ENCODE results near the gene ARHGAP20. TPM values are rescaled to one million over a fixed set of nuclear protein-coding genes. Genes with fewer than 3 reads are reported as not detected.

Gene ARHGAP20
- 0.04 and 0.09 TPM in 2 replicates for total RNA-seq (2021)
- long read RNA-seq = 0 reads

DNA sequence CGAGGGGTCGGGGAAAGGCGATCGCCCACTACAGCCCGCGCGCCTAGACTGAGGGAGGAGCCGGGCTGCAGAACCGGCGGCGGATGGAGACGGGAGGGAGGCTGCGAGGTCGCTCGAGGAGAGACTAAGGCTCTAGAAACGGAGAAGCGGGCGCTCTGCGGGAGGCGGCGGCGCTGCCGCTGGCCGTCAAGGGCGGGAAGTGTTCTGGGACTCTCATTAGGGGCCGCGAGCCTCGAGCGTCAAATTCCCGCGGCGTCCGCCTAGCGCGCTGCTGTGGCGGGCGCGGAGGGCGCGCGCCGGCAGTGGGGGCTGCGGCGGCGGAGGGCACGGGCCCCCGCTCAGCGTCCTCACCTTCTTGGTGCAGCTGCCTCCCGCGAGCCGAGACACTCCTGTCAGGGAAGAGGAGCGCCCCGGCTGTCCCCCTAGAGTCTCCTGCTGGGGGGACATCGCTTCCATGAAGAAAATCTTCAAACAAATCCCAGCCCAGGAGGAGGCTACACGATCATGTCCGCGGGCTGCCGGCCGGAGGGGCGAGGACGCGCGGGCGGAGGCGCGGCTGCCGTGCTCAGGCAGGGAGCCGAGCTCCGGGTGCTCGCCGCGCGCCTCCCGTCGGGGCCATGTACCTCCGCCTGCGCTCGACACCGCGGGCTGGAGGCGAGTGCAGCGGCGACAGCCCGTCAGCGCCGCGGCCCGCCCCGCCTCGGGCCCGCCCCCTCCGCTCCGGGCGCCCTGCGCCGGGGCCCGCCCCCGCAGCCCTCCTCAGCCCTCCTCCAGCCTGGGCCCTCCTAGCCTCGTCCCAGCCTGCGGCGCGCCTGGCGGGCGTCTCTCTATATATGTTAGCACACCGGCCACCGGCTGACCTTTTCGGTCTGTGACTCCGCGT is at the start of gene ARHGAP20:
TSS of gene ARHGAP20 (minus strand) at position 662 of the 883 bp plus-strand sequence. CDS start at position 456, 206 bp downstream.
- Histone ChIP-seq H3K23ac (ENCODE audit: insufficient read length, low read depth, low read length) (no peak within 1 kb of the TSS), H4K91ac (ENCODE audit: insufficient read length, low read depth, low read length) (no peak within 1 kb of the TSS), H3K79me1 (ENCODE audit: insufficient read depth, low read depth, low read length, poor library complexity, severe bottlenecking) (no peaks in the 10 kb centered on the region), H4K8ac (replicated peaks; ENCODE audit: insufficient read length, low read depth, low read length) (no peak within 1 kb of the TSS), H3K23me2 (ENCODE audit: insufficient read length, low read depth, low read length, poor library complexity, severe bottlenecking) (peaks cover 21% of the 10 kb centered on the region), H2BK5ac (ENCODE audit: insufficient read length, low read length) (no peak within 1 kb of the TSS), H2BK15ac (ENCODE audit: low read depth, low read length) (no peak within 1 kb of the TSS), H3K14ac (ENCODE audit: insufficient read depth, low read length) (no peak within 1 kb of the TSS; the same call in 1 of the 2 replicates), H3K4ac (ENCODE audit: low read depth, low read length) (no peak within 1 kb of the TSS), H2BK20ac (ENCODE audit: low read depth, low read length, poor library complexity, severe bottlenecking) (no peak within 1 kb of the TSS), H3K56ac (ENCODE audit: insufficient read length, low read depth, low read length) (no peak within 1 kb of the TSS), H2AFZ (ENCODE audit: low read length) (no peak within 1 kb of the TSS), H3K27me3 (ENCODE audit: insufficient read depth, low read length) (peaks cover 30% of the 10 kb centered on the region; the same call in 1 of the 2 replicates), H4K20me1 (ENCODE audit: control insufficient read depth, insufficient read depth, insufficient read length) (no peaks in the 10 kb centered on the region), H3K9ac (ENCODE audit: extremely low read depth, insufficient read length, low read length) (no peak within 1 kb of the TSS), H3K18ac (ENCODE audit: insufficient read length, low read depth, low read length) (no peak within 1 kb of the TSS), H3K4me1 (ENCODE audit: insufficient read depth, low read length) (no peaks in the 10 kb centered on the region), H2AK5ac (ENCODE audit: insufficient read length, low read length) (no peak within 1 kb of the TSS), H2BK12ac (ENCODE audit: insufficient read length, low read depth, low read length) (no peak within 1 kb of the TSS), H4K5ac (ENCODE audit: insufficient read length, low read depth, low read length) (no peak within 1 kb of the TSS), H3K9me3 (ENCODE audit: control insufficient read depth, low read depth, low read length) (no peaks in the 10 kb centered on the region), H3K4me2 (ENCODE audit: insufficient read depth, insufficient read length, low read length) (peak within 1 kb of the TSS; percentile 87), H3T11ph (ENCODE audit: low read length) (no peak within 1 kb of the TSS), H3K79me2 (ENCODE audit: insufficient read depth, low read length) (no peaks in the 10 kb centered on the region), H2BK120ac (ENCODE audit: low read depth, low read length, poor library complexity, severe bottlenecking) (no peak within 1 kb of the TSS), H3K27ac (ENCODE audit: insufficient read length, low read depth, low read length) (no peak within 1 kb of the TSS)
- no CpG with 5 or more reads among the region's 109 CpGs for WGBS (ENCODE audit: extremely low coverage, insufficient read length, low lambda C conversion rate)
- no peaks in the 10 kb centered on the region for H3K36me3 Mint-ChIP-seq (ENCODE audit: insufficient read depth in 1 of 3, low read depth in 3 of 3)
- peaks cover 15 to 18% of the 10 kb centered on the region in 2 experiments for H3K4me1 Mint-ChIP-seq
- 0 out of 3 replicates have a peak, but pooled peaks have one; percentile 9 for TF ChIP-seq CTCF (conservative IDR thresholded peaks at IDR 0.05)
- peaks cover 44% of the 10 kb centered on the region for H3K27me3 Mint-ChIP-seq (ENCODE audit: low read depth)
- peak; percentile 81 for DNase-seq
- H3K9me3 Mint-ChIP-seq = no peaks in the 10 kb centered on the region; a peak in 1 of 5 replicates
- peak within 1 kb of the TSS; percentile 66 to 84 for H3K4me3 Mint-ChIP-seq
- peak within 1 kb of the TSS in 1 of 3 experiments; percentile 9; a peak in 1 of 7 replicates for H3K27ac Mint-ChIP-seq

Data from H9 (cell line).